Liver (tissue), 9 donors: ENCODE results near the gene TCF12. TPM values are rescaled to one million over a fixed set of nuclear protein-coding genes. Genes with fewer than 3 reads are reported as not detected.

Source experiments
- DNase-seq: peaks from one replicate; pipeline ENCODE4 v3.0.0-alpha.2; 2017; ENCODE audit warnings: low spot score
- H3K27ac ChIP-seq, 2 donors: one replicate each; pipeline ENCODE4 v1.7.0; 2013; ENCODE audit warnings: inconsistent platforms in 2 of 2, low read length in 2 of 2, control low read depth in 1 of 2, low read depth in 1 of 2, mild to moderate bottlenecking in 1 of 2
- H3K27me3 ChIP-seq, 4 donors: one replicate each; pipeline versions ENCODE4 v1.6.1 to v1.7.0; 2013; ENCODE audit warnings: low read length in 3 of 4, inconsistent platforms in 1 of 4, mild to moderate bottlenecking in 1 of 4, moderate library complexity in 1 of 4; ENCODE audit not compliant: control insufficient read depth in 4 of 4, insufficient read depth in 4 of 4
- H3K36me3 ChIP-seq, 4 donors: one replicate each; pipeline versions ENCODE4 v1.6.1 to v1.7.0; 2013; ENCODE audit warnings: low read length in 3 of 4, mild to moderate bottlenecking in 3 of 4, low read depth in 1 of 4, moderate library complexity in 1 of 4; ENCODE audit not compliant: control insufficient read depth in 4 of 4, insufficient read depth in 3 of 4
- H3K4me1 ChIP-seq, 4 donors: one replicate each; pipeline versions ENCODE4 v1.6.1 to v1.7.0; 2013; ENCODE audit warnings: low read length in 3 of 4, mild to moderate bottlenecking in 3 of 4, moderate library complexity in 1 of 4; ENCODE audit not compliant: control insufficient read depth in 4 of 4, insufficient read depth in 4 of 4
- H3K4me3 ChIP-seq, 3 donors: one replicate each; pipeline versions ENCODE4 v1.6.1 to v1.7.0; 2013; ENCODE audit warnings: low read length in 3 of 3, control low read depth in 1 of 3, low read depth in 1 of 3, mild to moderate bottlenecking in 1 of 3
- H3K9ac ChIP-seq, 2 donors: one replicate each; pipeline ENCODE4 v1.7.0; 2013; ENCODE audit warnings: low read length in 2 of 2, mild to moderate bottlenecking in 2 of 2, moderate library complexity in 2 of 2, control low read depth in 1 of 2, low read depth in 1 of 2
- H3K9me3 ChIP-seq, 4 donors: one replicate each; pipeline versions ENCODE4 v1.6.1 to v1.7.0; 2013; ENCODE audit warnings: low read length in 3 of 4; ENCODE audit not compliant: control insufficient read depth in 4 of 4
- CTCF ChIP-seq: fragments of 150-350 bp; IDR thresholded peaks from 2 replicates; pipeline ENCODE4 v1.5.1; 2017; ENCODE audit warnings: improper control_type of control experiment, low read depth, low read length; ENCODE audit not compliant: missing input control
- EGR1 ChIP-seq, 2 donors: IDR thresholded peaks; 2 replicates each; pipeline ENCODE4 v1.6.1; 2016 to 2018; ENCODE audit warnings: antibody characterized with exemption in 2 of 2, low read depth in 2 of 2
- FOXA1 ChIP-seq: IDR thresholded peaks from 2 replicates; pipeline ENCODE4 v1.6.1; 2016; ENCODE audit warnings: antibody characterized with exemption
- FOXA2 ChIP-seq: IDR thresholded peaks from 2 replicates; pipeline ENCODE4 v1.6.1; 2016; ENCODE audit warnings: antibody characterized with exemption
- GABPA ChIP-seq, 2 donors: IDR thresholded peaks in 1 of 2; conservative IDR thresholded peaks in 1 of 2; 2 replicates each; pipeline ENCODE4 v1.6.1; 2016; ENCODE audit warnings: antibody characterized with exemption in 2 of 2, mild to moderate bottlenecking in 1 of 2, moderate library complexity in 1 of 2
- HNF4A ChIP-seq, 2 donors: conservative IDR thresholded peaks; 2 replicates each; pipeline ENCODE4 v1.6.1; 2016; ENCODE audit warnings: antibody characterized with exemption in 2 of 2, mild to moderate bottlenecking in 2 of 2
- HNF4G ChIP-seq: IDR thresholded peaks from 2 replicates; pipeline ENCODE4 v1.6.1; 2016; ENCODE audit warnings: antibody characterized with exemption
- JUND ChIP-seq, 2 donors: IDR thresholded peaks; 2 replicates each; pipeline ENCODE4 v1.6.1; 2016; ENCODE audit warnings: antibody characterized with exemption in 2 of 2
- NR2F2 ChIP-seq: IDR thresholded peaks from 2 replicates; pipeline ENCODE4 v1.6.1; 2016; ENCODE audit warnings: antibody characterized with exemption
- RAD21 ChIP-seq, 2 donors: IDR thresholded peaks; 2 replicates each; pipeline ENCODE4 v1.6.1; 2016; ENCODE audit warnings: antibody characterized with exemption in 2 of 2, mild to moderate bottlenecking in 2 of 2
- RXRA ChIP-seq, 2 donors: IDR thresholded peaks; 2 replicates each; pipeline ENCODE4 v1.6.1; 2017 to 2018; ENCODE audit warnings: antibody characterized with exemption in 2 of 2, mild to moderate bottlenecking in 1 of 2
- SP1 ChIP-seq: IDR thresholded peaks from 2 replicates; pipeline ENCODE4 v1.6.1; 2018; ENCODE audit warnings: antibody characterized with exemption, mild to moderate bottlenecking
- TAF1 ChIP-seq: conservative IDR thresholded peaks from 2 replicates; pipeline ENCODE4 v1.6.1; 2016; ENCODE audit warnings: antibody characterized with exemption, mild to moderate bottlenecking
- YY1 ChIP-seq: IDR thresholded peaks from 2 replicates; pipeline ENCODE4 v1.6.1; 2016; ENCODE audit warnings: antibody characterized with exemption, mild to moderate bottlenecking
- WGBS: extraction: QIAGEN DNeasy Blood & Tissue Kit; methylation state at CpG from one replicate; pipeline ENCODE4 v1.1.7; 2013; 5-methylcytosine and 5-hydroxymethylcytosine counted together
- polyA plus RNA-seq, 2 donors: library from polyadenylated mRNA; stranded (reverse) in 1 of 2; unstranded in 1 of 2; fragments of 200-250 nt in 1 of 2; fragments of >200 nt in 1 of 2; fragmentation: Nextera tagmentation in 1 of 2; extraction: Ambion mirVana in 1 of 2; gene quantifications; one replicate each; pipeline versions ENCODE4 v1.2.1 to v1.2.3, GENCODE V29; 2013 to 2015
- total RNA-seq, 2 donors: library from RNA; depleted of rRNA; stranded (reverse); fragments of >200 nt; gene quantifications; one replicate each; pipeline ENCODE4 v1.2.3, GENCODE V29; 2014
- TF ChIP-seq, protein P1 (sequence below): IDR thresholded peaks from 2 replicates; pipeline ENCODE4 v1.6.1; 2016; ENCODE audit warnings: antibody characterized with exemption, mild to moderate bottlenecking
- TF ChIP-seq, protein P2 (sequence below): IDR thresholded peaks from 2 replicates; pipeline ENCODE4 v1.6.1; 2016; ENCODE audit warnings: antibody characterized with exemption
- TF ChIP-seq, protein P3 (sequence below): IDR thresholded peaks from 2 replicates; pipeline ENCODE4 v1.6.1; 2016; ENCODE audit warnings: antibody characterized with exemption
- TF ChIP-seq, protein P4 (sequence below): IDR thresholded peaks from 2 replicates; pipeline ENCODE4 v1.6.1; 2016; ENCODE audit warnings: antibody characterized with exemption
- donor health status: healthy.
- donor health status: healthy.
- donor health status: healthy.
- donor health status: healthy.
- donor health status: healthy.

The TCF12 gene
- total and polyA plus RNA-seq, 4 donors = 8.7 to 38.3 (median 22.3) TPM

DNA sequence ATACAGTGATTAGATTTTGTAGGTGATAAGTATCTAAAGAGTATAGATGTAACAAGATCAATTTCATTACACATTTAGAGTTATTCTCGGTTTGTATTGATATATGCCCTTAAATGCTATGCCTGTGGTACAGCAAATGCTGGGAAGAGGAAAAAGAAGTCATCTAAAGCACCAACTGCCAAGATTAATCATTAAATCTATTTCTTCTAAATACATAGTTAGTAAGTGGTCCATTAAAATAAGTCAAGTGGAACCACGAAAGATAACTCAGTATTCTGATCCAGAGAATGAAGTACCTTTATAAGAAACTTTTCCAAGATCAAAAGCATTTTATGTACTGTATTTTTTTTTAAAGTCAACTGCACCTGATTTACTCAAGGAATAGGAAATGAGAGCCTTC is 315.7 kb downstream of the TCF12 start:
- Histone ChIP-seq H3K27ac (no peak overlapping the region), H3K4me3 (no peak overlapping the region), H3K4me1 (peaks cover 0 to 8% (median 2%) of the 10 kb centered on the region in 4 donors), H3K36me3 (peaks cover 1 to 19% (median 13%) of the 10 kb centered on the region in 4 donors), H3K27me3 (no peaks in the 10 kb centered on the region), H3K9me3 (no peaks in the 10 kb centered on the region), H3K9ac (no peak overlapping the region)
- WGBS = 91% methylated on average over 2 of the region's 2 CpGs
- DNase-seq = no peak
- TF ChIP-seq, protein P1, sequence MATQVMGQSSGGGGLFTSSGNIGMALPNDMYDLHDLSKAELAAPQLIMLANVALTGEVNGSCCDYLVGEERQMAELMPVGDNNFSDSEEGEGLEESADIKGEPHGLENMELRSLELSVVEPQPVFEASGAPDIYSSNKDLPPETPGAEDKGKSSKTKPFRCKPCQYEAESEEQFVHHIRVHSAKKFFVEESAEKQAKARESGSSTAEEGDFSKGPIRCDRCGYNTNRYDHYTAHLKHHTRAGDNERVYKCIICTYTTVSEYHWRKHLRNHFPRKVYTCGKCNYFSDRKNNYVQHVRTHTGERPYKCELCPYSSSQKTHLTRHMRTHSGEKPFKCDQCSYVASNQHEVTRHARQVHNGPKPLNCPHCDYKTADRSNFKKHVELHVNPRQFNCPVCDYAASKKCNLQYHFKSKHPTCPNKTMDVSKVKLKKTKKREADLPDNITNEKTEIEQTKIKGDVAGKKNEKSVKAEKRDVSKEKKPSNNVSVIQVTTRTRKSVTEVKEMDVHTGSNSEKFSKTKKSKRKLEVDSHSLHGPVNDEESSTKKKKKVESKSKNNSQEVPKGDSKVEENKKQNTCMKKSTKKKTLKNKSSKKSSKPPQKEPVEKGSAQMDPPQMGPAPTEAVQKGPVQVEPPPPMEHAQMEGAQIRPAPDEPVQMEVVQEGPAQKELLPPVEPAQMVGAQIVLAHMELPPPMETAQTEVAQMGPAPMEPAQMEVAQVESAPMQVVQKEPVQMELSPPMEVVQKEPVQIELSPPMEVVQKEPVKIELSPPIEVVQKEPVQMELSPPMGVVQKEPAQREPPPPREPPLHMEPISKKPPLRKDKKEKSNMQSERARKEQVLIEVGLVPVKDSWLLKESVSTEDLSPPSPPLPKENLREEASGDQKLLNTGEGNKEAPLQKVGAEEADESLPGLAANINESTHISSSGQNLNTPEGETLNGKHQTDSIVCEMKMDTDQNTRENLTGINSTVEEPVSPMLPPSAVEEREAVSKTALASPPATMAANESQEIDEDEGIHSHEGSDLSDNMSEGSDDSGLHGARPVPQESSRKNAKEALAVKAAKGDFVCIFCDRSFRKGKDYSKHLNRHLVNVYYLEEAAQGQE = no peak
- TF ChIP-seq, protein P2, sequence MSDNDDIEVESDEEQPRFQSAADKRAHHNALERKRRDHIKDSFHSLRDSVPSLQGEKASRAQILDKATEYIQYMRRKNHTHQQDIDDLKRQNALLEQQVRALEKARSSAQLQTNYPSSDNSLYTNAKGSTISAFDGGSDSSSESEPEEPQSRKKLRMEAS = no peak
- TF ChIP-seq TAF1 = no peak
- TF ChIP-seq SP1 = no peak
- TF ChIP-seq HNF4A (conservative IDR thresholded peaks at IDR 0.05) = no peak
- TF ChIP-seq, protein P3, sequence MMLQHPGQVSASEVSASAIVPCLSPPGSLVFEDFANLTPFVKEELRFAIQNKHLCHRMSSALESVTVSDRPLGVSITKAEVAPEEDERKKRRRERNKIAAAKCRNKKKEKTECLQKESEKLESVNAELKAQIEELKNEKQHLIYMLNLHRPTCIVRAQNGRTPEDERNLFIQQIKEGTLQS = no peak

- peaks cover 1 to 19% (median 13%) of the 10 kb centered on the region in 4 donors for H3K36me3 ChIP-seq
- H3K4me1 ChIP-seq = peaks cover 0 to 8% (median 2%) of the 10 kb centered on the region in 4 donors
- H3K27ac ChIP-seq = no peak overlapping the region
- no peak overlapping the region for H3K4me3 ChIP-seq
- 95% methylated on average over 4 of the region's 4 CpGs for WGBS
- no peaks in the 10 kb centered on the region for H3K27me3 ChIP-seq
- DNase-seq = no peak
- no peak overlapping the region for H3K9ac ChIP-seq
- TF ChIP-seq JUND (IDR thresholded peaks at IDR 0.05) (no peak), GABPA (IDR thresholded peaks at IDR 0.05 in 1 of 2, conservative IDR thresholded peaks at IDR 0.05 in 1 of 2) (no peak), CTCF (no peak), FOXA1 (no peak), EGR1 (IDR thresholded peaks at IDR 0.05; ENCODE audit: low read depth in 2 of 2) (no peak), RAD21 (IDR thresholded peaks at IDR 0.05) (no peak), RXRA (IDR thresholded peaks at IDR 0.05) (no peak), NR2F2 (no peak), HNF4A (conservative IDR thresholded peaks at IDR 0.05) (no peak), HNF4G (no peak), FOXA2 (no peak), YY1 (no peak), TAF1 (no peak), SP1 (no peak)
- TF ChIP-seq, protein P4, sequence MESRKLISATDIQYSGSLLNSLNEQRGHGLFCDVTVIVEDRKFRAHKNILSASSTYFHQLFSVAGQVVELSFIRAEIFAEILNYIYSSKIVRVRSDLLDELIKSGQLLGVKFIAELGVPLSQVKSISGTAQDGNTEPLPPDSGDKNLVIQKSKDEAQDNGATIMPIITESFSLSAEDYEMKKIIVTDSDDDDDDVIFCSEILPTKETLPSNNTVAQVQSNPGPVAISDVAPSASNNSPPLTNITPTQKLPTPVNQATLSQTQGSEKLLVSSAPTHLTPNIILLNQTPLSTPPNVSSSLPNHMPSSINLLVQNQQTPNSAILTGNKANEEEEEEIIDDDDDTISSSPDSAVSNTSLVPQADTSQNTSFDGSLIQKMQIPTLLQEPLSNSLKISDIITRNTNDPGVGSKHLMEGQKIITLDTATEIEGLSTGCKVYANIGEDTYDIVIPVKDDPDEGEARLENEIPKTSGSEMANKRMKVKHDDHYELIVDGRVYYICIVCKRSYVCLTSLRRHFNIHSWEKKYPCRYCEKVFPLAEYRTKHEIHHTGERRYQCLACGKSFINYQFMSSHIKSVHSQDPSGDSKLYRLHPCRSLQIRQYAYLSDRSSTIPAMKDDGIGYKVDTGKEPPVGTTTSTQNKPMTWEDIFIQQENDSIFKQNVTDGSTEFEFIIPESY = no peak
- TF ChIP-seq, protein P3 = no peak
- TF ChIP-seq, protein P1 = no peak
- TF ChIP-seq, protein P2 = no peak
- no peaks in the 10 kb centered on the region for H3K9me3 ChIP-seq
Observed at GRCh38 chr15:57235186-57235585, 316.7 kb downstream of the TCF12 start.
